Dermis microvascular lymphatic vessel endothelial cell (primary cell): Measurements from ENCODE around the gene ENTPD5. TPM values are rescaled to one million over a fixed set of nuclear protein-coding genes. Genes with fewer than 3 reads are reported as not detected.
"Not testable (repeated sequence)": the region's sequence is repeated elsewhere in the genome, so short reads cannot be mapped to it uniquely, and the experiment has no call there.

Experiments used
- DNase-seq, 2 donors: peaks; one replicate each; pipeline versions ENCODE4 v3.0.0 to v3.0.0-alpha.2; 2010; ENCODE audit warnings: low read depth in 2 of 2
- total RNA-seq: library from RNA; depleted of rRNA; stranded (reverse); fragments of >200 nt; gene quantifications from 2 replicates; pipeline ENCODE4 v1.2.1, GENCODE V29; 2014

ENTPD5 gene
- total RNA-seq, 1 donor from 2014 or later, result 5.9 TPM

DNA sequence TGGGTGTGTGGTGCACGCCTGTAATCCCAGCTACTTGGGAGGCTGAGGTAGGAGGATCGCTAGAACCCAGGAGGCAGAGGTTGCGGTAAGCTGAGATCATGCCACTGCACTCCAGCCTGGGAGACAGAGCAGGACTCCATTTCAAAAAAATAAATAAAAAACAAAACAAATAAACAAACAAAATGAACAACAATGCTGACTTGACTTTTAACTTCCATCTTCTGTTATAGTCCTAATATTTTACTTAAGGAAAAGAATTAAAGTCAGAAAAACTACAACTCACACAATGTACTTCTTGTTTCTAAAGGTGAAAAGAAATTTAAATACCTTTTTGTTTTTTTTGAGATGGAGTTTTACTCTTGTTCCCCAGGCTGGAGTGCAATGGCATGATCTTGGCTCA, 13.4 kb downstream of the ENTPD5 start:
- DNase-seq, result not testable (repeated sequence)

DNA sequence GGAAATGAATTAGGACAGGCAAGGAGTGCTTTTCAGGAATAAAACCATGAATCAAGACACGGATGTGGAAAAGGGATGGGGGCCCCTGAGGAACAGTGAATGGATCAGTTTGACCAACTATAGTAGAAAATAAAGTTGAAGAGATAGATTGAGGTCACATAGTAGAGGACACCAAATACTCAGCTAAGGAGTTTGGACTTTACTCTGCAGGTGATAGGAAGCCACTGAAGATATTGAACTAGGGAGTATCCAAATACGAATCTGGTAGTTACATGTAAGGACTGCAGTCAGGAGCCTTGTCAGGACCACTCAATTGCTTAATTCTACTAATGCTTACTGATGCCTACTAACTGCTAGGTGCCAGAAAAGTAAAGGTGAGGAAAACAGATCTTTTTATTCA, 20.4 kb downstream of the ENTPD5 start:
- no peak for DNase-seq

DNA sequence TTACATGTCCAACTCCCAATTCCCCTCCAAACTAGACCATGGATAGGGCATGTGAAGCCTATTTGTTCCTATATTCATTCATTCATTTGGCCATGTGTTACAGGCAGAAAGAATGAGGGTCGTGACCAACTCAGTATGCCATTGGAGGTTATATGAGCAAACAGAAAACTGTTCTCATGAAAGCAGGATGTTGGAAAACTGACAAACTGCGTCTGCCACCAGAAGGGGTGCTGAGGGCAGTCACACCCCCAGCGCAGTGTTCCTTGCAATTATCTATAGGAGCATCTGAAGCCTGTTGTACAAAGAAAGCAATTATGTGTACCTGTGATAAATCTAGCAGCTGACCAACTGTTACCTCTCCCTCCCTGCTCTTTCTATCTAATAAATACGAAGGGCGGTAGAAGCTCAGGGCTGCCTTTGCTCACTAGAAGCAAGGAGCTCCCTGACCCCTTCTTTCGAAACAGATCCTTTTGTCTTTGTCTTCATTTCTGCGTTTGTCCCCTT, 21.1 kb downstream of the ENTPD5 start:
- DNase-seq, result no peak

DNA sequence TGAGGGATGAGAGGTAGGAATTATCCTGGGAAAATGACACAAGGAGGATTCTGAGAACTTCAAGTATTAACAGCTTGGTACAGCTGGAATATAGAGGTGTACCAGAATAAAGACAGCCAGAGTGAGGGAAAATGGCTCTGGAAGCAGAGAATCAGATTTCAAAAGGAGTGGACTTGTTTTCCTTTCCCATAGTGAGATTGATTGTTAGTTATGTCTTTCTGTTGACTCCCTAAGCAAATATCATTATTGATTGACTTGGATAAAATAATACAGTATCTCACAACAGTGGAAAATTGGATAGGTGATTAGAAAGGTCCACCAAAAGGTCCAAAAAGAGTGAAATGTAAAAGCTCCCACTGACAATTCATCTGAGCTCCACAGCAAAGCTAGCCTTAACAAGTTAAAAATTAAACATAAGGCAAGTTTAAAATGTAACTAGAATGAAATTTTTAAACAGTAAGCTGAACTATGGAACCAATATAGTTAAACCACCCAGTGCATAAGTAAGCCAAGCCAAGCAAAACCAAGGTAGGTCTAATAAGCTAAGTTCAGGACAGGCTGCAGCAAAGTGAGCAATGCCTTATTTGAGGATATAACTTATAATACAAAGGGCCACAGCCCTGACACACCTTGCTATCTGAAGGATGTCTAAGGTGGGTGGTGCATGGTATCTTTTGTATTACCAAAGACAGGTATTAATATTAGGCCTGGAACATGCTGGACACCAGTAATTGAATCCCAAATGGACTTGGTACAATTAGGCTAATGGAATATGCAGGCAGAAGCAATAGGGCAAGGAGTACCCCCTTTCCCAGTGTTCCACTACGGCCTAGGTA, 21.8 kb downstream of the ENTPD5 start:
- DNase-seq, result no peak

DNA sequence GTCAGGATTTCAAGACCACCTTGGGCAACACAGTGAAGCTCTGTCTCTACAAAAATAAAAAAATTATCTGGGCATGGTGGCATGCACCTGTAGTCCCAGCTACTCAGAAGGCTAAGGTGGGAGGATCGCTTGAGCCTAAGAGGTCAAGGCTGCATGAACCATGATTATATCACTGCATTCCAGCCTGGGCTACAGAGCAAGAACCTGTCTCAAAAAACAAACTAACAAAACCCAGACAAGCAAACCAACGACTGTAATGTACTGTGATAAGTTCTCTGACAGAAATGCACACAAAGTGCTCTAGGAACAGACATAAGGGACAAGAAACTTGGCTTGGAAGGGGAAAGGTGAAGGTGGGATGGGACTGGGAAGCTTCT, 22.4 kb downstream of the ENTPD5 start:
- no peak for DNase-seq

DNA sequence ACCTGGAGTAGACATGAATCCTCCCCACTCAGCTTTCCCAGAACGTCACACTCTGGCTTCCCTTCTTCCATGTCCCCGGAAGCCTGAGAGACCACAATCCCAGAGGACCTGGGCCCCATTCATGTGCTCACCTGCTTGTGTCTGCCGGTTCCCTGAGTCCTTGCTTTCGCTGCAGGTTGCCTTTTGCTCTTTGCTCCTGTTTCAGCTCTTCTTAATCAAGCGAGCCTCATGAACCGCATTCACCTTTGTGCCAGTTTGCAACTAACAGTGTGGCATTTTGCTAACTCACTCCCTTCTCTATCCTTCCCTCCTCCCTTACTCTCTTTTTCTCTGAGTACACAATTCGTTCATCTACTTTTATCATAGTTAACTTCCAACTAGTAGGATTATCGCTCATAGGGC, 23.1 kb downstream of the ENTPD5 start:
- no peak for DNase-seq

DNA sequence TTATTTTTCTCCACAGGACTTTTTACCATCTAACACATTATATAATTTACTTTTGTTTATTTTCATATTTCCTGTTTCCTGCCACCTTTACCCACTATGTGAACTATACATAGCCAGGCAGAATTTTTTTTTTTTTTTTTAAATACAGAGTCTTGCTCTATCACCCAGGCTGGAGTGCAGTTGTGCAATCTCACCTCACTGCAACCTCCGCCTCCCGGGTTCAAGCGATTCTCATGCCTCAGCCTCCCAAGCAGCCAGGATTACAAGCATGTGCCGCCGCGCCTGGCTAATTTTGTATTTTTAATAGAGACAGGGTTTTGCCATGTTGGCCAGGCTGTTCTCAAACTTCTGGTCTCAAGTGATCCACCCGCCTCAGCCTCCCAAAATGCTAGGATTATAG, 24.2 kb downstream of the ENTPD5 start:
- not testable (repeated sequence) for DNase-seq

DNA sequence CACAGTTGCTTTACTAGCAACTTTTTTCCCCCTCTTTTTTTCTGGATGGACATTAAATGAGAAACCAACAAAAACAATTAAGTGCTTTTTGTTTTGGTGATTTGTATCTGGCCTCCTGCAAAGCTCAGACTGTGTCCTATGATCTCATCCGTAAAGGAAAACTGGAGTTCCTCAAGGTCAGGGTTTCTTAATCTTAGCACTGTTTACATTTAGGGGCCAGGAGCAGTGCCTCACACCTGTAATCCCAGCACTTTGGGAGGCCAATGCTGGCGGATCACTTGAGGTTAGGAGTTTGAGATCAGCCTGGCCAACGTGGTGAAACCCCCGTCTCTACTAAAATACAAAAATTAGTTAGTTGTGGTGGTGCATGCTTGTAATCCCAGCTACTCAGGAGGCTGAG, 28.0 kb downstream of the ENTPD5 start:
- DNase-seq, result no peak

DNA sequence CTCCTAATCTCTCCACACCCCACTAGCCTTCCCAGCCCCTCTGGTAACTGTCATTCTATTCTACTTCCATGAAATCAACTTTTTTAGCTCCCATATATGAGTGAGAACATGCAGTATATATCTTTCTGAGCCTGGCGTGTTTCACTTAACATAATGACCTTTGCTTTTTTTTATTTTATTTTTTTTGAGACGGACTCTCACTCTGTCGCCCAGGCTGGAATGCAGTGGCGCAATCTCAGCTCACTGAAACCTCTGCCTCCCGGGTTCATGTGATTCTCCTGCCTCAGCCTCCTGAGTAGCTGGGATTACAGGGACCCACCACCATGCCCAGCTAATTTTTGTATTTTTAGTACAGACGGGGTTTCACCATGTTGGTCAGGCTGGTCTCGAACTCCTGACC, 30.4 kb downstream of the ENTPD5 start:
- not testable (repeated sequence) for DNase-seq

DNA sequence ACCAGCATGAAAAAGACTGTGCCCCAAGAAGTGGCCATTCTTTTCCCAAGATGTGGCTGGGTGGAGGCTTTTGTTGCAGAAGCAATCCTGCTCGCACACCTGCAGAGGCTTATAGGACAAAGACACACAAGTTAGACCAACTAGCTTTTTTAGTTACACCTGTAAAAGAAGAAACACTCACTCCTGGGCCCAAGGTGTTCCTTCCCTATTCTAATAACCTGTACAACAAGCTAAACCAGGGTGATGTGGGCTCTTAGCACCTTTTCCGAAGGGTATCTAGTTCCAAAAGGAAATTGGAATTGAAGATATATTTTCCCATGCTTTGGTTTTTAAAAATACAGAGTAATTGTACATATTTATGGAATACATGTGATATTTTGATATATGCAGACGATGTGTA, 31.0 kb downstream of the ENTPD5 start:
- no peak for DNase-seq

DNA sequence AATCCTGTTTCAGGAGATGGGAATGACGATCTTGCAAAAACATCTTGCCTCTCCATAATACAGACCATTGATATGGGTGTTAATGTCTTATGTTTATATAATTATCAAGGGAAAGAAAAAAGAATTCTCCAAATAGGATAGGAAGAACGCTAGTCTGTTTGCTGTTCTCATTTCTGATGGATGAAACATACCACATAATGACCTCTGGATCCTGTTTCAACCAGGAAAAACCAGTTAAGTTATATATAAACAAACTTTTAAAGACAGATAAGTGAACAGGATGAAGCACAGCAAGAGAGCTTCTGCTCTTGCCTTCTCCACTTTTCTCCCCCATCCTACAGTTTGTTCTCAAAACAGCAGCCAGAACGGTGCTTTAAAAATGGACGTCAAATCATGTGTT, 41.2 kb downstream of the ENTPD5 start:
- no peak for DNase-seq

DNA sequence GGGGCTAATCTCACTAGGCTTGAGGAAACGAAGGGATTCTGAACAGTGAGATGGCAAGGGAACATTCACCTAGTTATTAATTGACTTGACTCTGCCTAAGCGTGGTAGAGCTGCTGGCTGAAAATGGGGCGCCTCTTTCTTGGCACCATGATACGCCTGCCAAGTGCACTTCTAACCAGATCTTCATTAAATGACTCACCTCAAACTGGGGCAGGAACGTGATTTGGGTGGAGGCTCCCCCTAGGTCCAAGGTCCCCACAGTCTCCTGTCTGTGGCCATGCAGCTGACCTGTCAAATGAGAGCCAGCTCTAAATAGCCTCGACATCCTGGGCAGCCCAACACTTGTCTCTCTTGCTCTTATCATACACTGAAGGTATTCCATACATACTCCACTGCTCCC, 43.0 kb downstream of the ENTPD5 start:
- DNase-seq, result no peak

DNA sequence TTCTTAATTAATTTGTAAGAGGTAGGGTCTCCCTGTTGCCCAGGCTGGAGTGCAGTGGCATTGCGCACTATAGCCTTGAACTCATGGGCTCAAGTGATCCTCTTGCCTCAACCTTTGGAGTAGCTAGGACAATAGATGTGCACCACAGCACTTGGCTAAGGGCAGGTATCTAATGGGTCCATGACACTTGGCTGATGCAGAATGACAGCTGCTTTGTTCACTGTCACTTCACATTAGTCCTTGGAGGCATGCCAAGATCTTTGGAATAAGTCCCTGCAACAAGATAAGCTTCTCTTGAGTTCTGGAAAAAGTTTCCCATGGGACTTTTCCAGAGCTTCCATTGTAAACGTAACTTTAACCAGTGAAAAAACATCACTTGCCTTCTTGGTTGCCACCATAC, 45.6 kb downstream of the ENTPD5 start:
- DNase-seq, result no peak

DNA sequence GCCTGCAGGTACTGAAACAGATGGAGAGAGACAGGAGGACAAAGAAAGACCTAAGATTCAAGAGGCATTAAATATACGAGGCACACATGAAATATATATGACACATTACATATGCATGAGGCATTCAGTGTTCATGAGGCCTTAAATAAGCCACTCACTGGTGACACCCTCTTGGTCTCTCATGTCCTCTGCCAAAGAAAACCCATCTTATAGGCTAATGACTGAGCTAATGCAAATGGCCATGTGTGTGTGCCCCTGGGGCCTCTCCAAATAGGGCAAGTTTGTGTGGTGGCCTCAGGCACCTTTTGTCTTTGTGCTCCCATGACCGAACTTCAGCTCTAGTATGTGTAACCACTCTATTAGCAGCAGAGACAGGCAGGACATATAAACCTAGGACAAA, 50.2 kb downstream of the ENTPD5 start:
- DNase-seq, result no peak

DNA sequence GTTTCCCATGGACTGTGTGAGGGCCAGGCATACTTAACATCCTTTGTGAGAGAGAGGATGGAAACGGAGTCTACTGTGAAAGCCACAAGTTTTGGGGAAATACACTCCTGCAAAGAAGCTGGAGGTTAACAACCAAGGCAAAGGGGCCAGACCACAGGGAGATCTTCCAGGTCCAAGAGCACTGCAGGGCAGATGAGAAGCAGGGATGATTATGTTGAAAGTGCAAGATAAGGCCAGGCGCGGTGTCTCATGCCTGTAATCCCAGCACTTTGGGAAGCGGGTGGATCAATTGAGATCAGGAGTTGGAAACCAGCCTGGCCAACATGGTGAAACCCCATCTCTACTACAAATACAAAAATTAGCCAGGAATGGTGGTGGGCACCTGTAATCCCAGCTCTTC, 53.9 kb downstream of the ENTPD5 start:
- no peak for DNase-seq

DNA sequence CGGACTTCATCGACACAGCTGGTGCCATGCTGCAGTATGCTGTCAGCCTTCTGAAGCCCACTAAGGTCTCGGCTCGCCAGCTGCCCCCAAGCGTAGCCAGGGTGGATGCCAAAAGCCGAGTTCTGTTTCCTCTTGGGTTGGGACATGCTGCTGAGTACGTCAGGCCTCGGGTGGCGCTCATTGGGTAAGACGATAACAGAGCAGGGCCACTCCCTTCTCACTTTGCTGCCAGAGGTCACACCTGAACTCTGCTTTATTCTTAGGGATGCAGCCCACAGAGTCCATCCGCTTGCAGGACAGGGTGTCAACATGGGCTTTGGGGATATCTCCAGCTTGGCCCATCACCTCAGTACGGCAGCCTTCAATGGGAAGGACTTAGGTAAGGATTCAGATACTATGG, 57.9 kb downstream of the ENTPD5 start:
- DNase-seq, result no peak

DNA sequence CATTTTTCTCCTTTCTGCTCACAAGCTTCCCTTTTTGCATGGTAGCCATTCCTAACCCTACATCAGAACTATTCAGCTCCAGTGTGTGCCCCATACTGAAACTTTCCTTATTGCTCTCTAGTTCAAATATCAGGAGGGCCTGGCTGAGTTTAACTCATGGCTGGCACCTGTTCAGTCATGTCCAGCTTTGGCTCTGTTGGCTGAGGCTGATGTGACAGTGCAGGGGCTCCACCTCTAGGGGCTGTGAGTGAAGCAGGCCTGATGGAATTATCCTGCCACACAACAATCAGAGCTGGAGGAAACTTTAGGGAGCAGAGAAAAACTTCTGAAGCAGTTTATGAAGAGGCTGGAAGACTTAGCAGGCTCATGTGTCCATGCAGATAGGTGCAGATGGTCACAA, 60.5 kb downstream of the ENTPD5 start:
- no peak for DNase-seq

DNA sequence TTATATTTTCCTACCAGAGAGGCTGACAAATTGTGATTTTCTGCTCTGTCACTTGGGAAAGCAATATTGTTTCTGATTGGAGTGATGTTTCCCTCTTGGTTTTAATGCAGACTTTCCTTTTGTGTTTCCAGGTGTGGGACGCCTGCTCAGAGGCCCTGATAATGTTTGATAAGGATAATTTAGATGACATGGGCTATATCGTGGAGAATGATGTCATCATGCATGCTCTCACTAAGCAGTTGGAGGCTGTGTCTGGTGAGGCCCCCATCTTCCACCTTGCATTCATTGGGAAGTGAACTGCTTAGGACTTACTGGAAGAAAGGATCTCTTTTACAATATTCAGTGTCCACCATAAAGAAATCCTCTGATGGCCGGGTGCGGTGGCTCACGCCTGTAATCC, 63.4 kb downstream of the ENTPD5 start:
- no peak for DNase-seq

DNA sequence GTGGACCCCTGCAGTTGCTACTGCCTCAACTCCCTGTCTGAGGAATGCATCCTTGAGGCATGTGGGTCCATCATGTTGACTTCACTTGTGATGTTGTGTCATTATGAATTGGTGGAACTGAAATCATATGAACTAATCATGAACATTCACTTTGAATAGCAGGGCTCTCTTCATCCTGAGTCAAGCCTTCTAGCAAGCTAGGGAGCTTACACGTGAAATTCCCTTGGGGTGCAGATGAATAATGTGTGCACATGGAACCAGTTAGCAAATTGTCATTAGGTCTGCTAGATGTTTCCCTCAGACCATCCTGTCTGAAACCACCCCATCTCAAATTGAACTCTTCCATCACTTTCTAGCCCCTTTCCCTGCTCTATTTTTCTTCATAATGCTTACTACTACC, 65.4 kb downstream of the ENTPD5 start:
- DNase-seq, result no peak

DNA sequence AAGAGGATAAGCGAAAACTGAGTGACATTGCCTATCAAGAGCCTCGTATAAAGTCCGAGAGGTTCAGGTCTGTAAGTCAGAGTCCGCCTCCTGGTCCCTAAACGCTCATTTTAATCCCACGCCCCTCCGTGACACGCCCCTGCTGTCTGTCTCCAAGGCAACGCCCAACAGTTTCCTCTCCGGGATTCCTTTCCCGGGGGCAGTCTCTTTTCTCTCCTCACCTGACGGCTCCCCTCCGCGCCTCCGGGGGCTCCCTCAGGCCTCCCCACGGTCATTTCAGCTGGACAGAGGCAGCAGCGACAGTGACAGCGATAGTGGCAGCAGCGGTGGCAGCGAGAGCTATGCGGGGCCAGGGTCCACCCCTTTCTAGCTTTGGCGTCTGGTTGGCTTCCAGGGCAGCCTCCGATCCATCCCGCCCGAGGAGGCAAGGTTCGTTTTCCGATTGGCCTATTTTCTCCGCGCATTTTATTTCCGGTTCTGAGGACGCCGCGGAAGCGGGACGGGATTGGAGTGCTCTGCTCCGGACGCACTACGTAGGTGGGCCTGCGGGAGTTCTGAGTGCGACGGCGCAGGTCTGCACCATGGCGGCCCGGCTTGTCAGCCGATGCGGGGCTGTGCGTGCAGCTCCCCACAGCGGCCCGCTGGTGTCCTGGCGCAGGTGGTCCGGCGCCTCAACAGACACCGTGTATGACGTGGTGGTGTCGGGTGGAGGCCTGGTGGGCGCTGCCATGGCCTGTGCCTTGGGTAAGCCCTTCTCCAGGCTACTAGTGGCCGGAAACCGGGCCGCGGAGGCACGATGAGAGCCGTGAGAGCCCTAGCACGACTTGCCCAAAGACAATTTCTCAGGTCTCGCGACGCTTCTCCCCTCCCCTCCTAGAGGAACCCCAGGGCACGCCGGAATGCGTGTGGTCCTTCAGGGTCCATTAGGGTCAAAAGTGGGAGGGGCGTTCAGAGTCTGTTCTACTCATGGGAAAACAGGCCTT, 69.0 kb downstream of the ENTPD5 start, which contains the start of the genes COQ6 and FAM161B:
Gene COQ6 (plus strand): TSS at position 551 of the 983 bp plus-strand sequence. CDS start 31 bp downstream, at position 582.
Gene FAM161B (minus strand): TSS at position 343 of the 983 bp plus-strand sequence. CDS start 68 bp downstream, at position 275.
- DNase-seq, result peak; percentile 96 to 97

DNA sequence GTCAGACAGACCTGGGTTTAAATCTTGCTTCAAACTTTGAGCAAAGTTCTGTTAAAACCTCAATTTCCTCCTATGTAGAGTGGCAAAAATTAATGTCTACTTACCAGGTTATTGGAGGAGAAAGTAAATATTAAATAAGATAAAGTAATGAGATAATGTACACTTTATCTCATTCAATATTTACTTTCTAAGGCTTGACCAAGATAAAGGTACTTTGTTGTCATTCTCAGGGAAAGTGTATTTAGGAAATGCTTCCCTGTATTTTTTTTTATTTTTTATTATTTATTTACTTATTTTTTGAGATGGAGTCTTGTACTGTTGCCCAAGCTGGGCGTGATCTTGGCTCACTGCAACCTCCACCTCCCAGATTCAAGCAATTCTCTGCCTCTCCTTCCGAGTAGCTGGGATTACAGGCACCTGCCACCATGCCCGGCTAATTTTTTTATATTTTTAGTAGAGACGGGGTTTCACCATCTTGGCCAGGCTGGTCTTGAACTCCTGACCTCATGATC, 73.9 kb downstream of the ENTPD5 start:
- no peak for DNase-seq
